Measurements from ENCODE around the gene RNF175. TPM values are rescaled to one million over a fixed set of nuclear protein-coding genes. Genes with fewer than 3 reads are reported as not detected.

RNF175 gene
- polyA plus RNA-seq, 1 experiment = not detected

GRCh38 chr4:153799694-153800074 lies 39.9 kb upstream of the RNF175 start:
- peaks cover 2% of the 10 kb centered on the region for H3K27me3 ChIP-seq (ENCODE audit: control insufficient read depth, insufficient read depth, low read length)
- TF ChIP-seq CTCF (IDR thresholded peaks at IDR 0.05; ENCODE audit: low read depth, low read length) = no peak
- DNase-seq (ENCODE audit: low read depth, low spot score) = no peak
- H3K27ac ChIP-seq (ENCODE audit: low read depth, low read length) = no peak overlapping the region
- H3K4me3 ChIP-seq (ENCODE audit: low read depth, low read length) = no peak overlapping the region
- H3K9me3 ChIP-seq (ENCODE audit: control insufficient read depth, insufficient read depth, low read length) = no peaks in the 10 kb centered on the region
- ChIA-PET POLR2A (no interaction called here), CTCF (interaction anchor here (0.6 kb wide), 1 partner anchor 61 kb away, joined by 3 read pairs; no protein-coding TSS in a partner anchor)

GRCh38 chr4:153798901-153799693 lies 39.3 kb upstream of the RNF175 start:
- TF ChIP-seq CTCF (IDR thresholded peaks at IDR 0.05; ENCODE audit: low read depth, low read length) = no peak
- H3K4me3 ChIP-seq (ENCODE audit: low read depth, low read length) = no peak overlapping the region
- H3K9me3 ChIP-seq (ENCODE audit: control insufficient read depth, insufficient read depth, low read length) = no peaks in the 10 kb centered on the region
- no peak for DNase-seq (ENCODE audit: low read depth, low spot score)
- CTCF ChIA-PET = interaction anchor here (0.6 kb wide), 1 partner anchor 61 kb away, joined by 3 read pairs; no protein-coding TSS in a partner anchor
- POLR2A ChIA-PET = no interaction called here
- H3K27me3 ChIP-seq (ENCODE audit: control insufficient read depth, insufficient read depth, low read length) = peaks cover 2% of the 10 kb centered on the region
- H3K27ac ChIP-seq (ENCODE audit: low read depth, low read length) = no peak overlapping the region

GRCh38 chr4:153798420-153798819 lies 38.6 kb upstream of the RNF175 start:
- no peak overlapping the region for H3K4me3 ChIP-seq (ENCODE audit: low read depth, low read length)
- no peaks in the 10 kb centered on the region for H3K9me3 ChIP-seq (ENCODE audit: control insufficient read depth, insufficient read depth, low read length)
- TF ChIP-seq CTCF (IDR thresholded peaks at IDR 0.05; ENCODE audit: low read depth, low read length) = no peak
- no peak for DNase-seq (ENCODE audit: low read depth, low spot score)
- CTCF ChIA-PET = no interaction called here
- POLR2A ChIA-PET = no interaction called here
- no peak overlapping the region for H3K27ac ChIP-seq (ENCODE audit: low read depth, low read length)
- peaks cover 2% of the 10 kb centered on the region for H3K27me3 ChIP-seq (ENCODE audit: control insufficient read depth, insufficient read depth, low read length)

GRCh38 chr4:153794006-153794405 lies 34.2 kb upstream of the RNF175 start:
- peaks cover 2% of the 10 kb centered on the region; the same call in 1 of the 2 replicates for H3K9me3 ChIP-seq (ENCODE audit: control insufficient read depth, insufficient read depth, low read length)
- no peak for TF ChIP-seq CTCF (IDR thresholded peaks at IDR 0.05; ENCODE audit: low read depth, low read length)
- CTCF ChIA-PET = no interaction called here
- POLR2A ChIA-PET = no interaction called here
- no peak overlapping the region for H3K27ac ChIP-seq (ENCODE audit: low read depth, low read length)
- no peak overlapping the region for H3K4me3 ChIP-seq (ENCODE audit: low read depth, low read length)
- DNase-seq (ENCODE audit: low read depth, low spot score) = no peak
- peaks cover 40% of the 10 kb centered on the region for H3K27me3 ChIP-seq (ENCODE audit: control insufficient read depth, insufficient read depth, low read length)

- Histone ChIP-seq H3K27me3 (ENCODE audit: control insufficient read depth, insufficient read depth, low read length) (peaks cover 52% of the 10 kb centered on the region), H3K27ac (ENCODE audit: low read depth, low read length) (no peak overlapping the region), H3K9me3 (ENCODE audit: control insufficient read depth, insufficient read depth, low read length) (peaks cover 6% of the 10 kb centered on the region; the same call in 1 of the 2 replicates), H3K4me3 (ENCODE audit: low read depth, low read length) (no peak overlapping the region)
- no peak for TF ChIP-seq CTCF (IDR thresholded peaks at IDR 0.05; ENCODE audit: low read depth, low read length)
- ChIA-PET CTCF (no interaction called here), POLR2A (no interaction called here)
- no peak for DNase-seq (ENCODE audit: low read depth, low spot score)
Observed at GRCh38 chr4:153792618-153793247, 32.9 kb upstream of the RNF175 start.

All from AG04450 (cell line).